A549 (cell line): ENCODE data around the gene MAPK4. TPM values are rescaled to one million over a fixed set of nuclear protein-coding genes. Genes with fewer than 3 reads are reported as not detected.
"Not testable (repeated sequence)": the region's sequence is repeated elsewhere in the genome, so short reads cannot be mapped to it uniquely, and the experiment has no call there.

Experiments used
- ATAC-seq, 2 experiments: fragments of 200-7000 bp in 1 of 2; fragments of >200 bp in 1 of 2; cut with Nextera tagmentation in 1 of 2; cut with Tn5 transposase in 1 of 2; 3 replicates each; pipeline versions ENCODE4 v1.8.0 to v1.9.1; 2018 to 2020; ENCODE audit warnings: mild to moderate bottlenecking in 1 of 2, moderate library complexity in 1 of 2
- CTCF ChIA-PET: fragments of 300-600 bp; sonication (Branson Sonifier 250); formaldehyde crosslinking; extraction: SDS; loops from one replicate; lab custom pipeline; 2021; ENCODE audit warnings: antibody characterized with exemption, inconsistent platforms; lab: Yijun Ruan, JAX
- POLR2A ChIA-PET: fragments of 350-600 bp; formaldehyde crosslinking; extraction: SDS; loops from one replicate; lab custom pipeline; 2021; ENCODE audit warnings: antibody characterized with exemption, inconsistent platforms; lab: Yijun Ruan, JAX
- DNase-seq, 2 experiments: peaks; one replicate each; pipeline versions ENCODE4 v3.0.0 to v3.0.0-alpha.2; 2011 to 2016; ENCODE audit warnings: low read depth in 1 of 2, low spot score in 1 of 2
- FAIRE-seq: peaks from 2 replicates; lab custom pipeline; 2011; peaks lifted over from hg19 to GRCh38; lab: Jason Lieb, UNC
- H3K27ac ChIP-seq, 2 experiments: fragments of >200 bp; sonication (Bioruptor Twin); formaldehyde crosslinking; 3 replicates each; pipeline ENCODE4 v1.5.1; 2016 to 2017
- H3K4me1 ChIP-seq: fragments of >200 bp; sonication (Bioruptor Twin); formaldehyde crosslinking; 3 replicates; pipeline ENCODE4 v1.6.1; 2016
- H3K4me2 ChIP-seq: fragments of >200 bp; sonication (Bioruptor Twin); formaldehyde crosslinking; 3 replicates; pipeline ENCODE4 v1.6.1; 2016
- H3K4me3 ChIP-seq: fragments of >200 bp; sonication (Bioruptor Twin); formaldehyde crosslinking; 3 replicates; pipeline ENCODE4 v1.5.1; 2016
- H3K9me3 ChIP-seq: fragments of >200 bp; sonication (Bioruptor Twin); formaldehyde crosslinking; 3 replicates; pipeline ENCODE4 v1.6.1; 2016
- BHLHE40 ChIP-seq: IDR thresholded peaks from 2 replicates; pipeline ENCODE4 v1.6.1; 2012; ENCODE audit warnings: low read depth, low read length, inconsistent platforms
- CBX2 ChIP-seq: fragments of 200-600 bp; sonication (generic); IDR thresholded peaks from 2 replicates; pipeline ENCODE4 v1.6.1; 2016; ENCODE audit warnings: low read depth, mild to moderate bottlenecking, borderline replicate concordance
- CHD4 ChIP-seq: fragments of 200-600 bp; sonication (generic); IDR thresholded peaks from 2 replicates; pipeline ENCODE4 v1.6.1; 2016; ENCODE audit warnings: antibody characterized with exemption, mild to moderate bottlenecking, borderline replicate concordance
- CTCF ChIP-seq: fragments of >200 bp; sonication (Bioruptor Twin); formaldehyde crosslinking; IDR thresholded peaks from 3 replicates; pipeline ENCODE4 v1.5.1; 2016
- EHMT2 ChIP-seq: fragments of 200-600 bp; sonication (generic); IDR thresholded peaks from 2 replicates; pipeline ENCODE4 v1.6.1; 2016; ENCODE audit warnings: antibody characterized with exemption, low read depth, mild to moderate bottlenecking, moderate library complexity
- ELK1 ChIP-seq: fragments of 150-350 bp; IDR thresholded peaks from 2 replicates; pipeline ENCODE4 v1.6.1; 2014; ENCODE audit warnings: low read depth, mild to moderate bottlenecking, low read length
- FOSB ChIP-seq: fragments of 250-450 bp; sonication (Bioruptor Pico); IDR thresholded peaks from 2 replicates; pipeline ENCODE4 v1.5.0; 2020; ENCODE audit warnings: mild to moderate bottlenecking, moderate library complexity
- HOXA7 ChIP-seq: fragments of 250-450 bp; sonication (Bioruptor Pico); IDR thresholded peaks from 2 replicates; pipeline ENCODE4 v1.5.0; 2020; ENCODE audit warnings: mild to moderate bottlenecking, moderate library complexity
- HOXB13 ChIP-seq: fragments of 250-450 bp; sonication (Bioruptor Pico); IDR thresholded peaks from 2 replicates; pipeline ENCODE4 v1.5.0; 2020; ENCODE audit warnings: low read depth, mild to moderate bottlenecking, moderate library complexity
- HOXB5 ChIP-seq: fragments of 250-450 bp; sonication (Bioruptor Pico); IDR thresholded peaks from 2 replicates; pipeline ENCODE4 v1.5.0; 2020; ENCODE audit warnings: mild to moderate bottlenecking, moderate library complexity
- JUN ChIP-seq, 2 experiments: fragments of >200 bp; sonication (Bioruptor Twin); formaldehyde crosslinking; IDR thresholded peaks; 2 replicates in 1 of 2; 3 replicates in 1 of 2; pipeline ENCODE4 v1.6.1; 2016 to 2017
- MAFK ChIP-seq: fragments of 450-650 bp; IDR thresholded peaks from 2 replicates; pipeline ENCODE4 v1.6.1; 2014; ENCODE audit not compliant: partially characterized antibody
- MAZ ChIP-seq: fragments of 150-350 bp; IDR thresholded peaks from 2 replicates; pipeline ENCODE4 v1.6.1; 2014; ENCODE audit warnings: antibody characterized with exemption, low read depth, low read length, borderline replicate concordance
- PHF8 ChIP-seq: fragments of 200-600 bp; sonication (generic); IDR thresholded peaks from 2 replicates; pipeline ENCODE4 v1.6.1; 2016; ENCODE audit warnings: low read depth, mild to moderate bottlenecking, antibody characterized with exemption, moderate library complexity, borderline replicate concordance
- RARB ChIP-seq: fragments of 250-450 bp; sonication (Bioruptor Pico); IDR thresholded peaks from 2 replicates; pipeline ENCODE4 v1.8.0; 2021; ENCODE audit warnings: mild to moderate bottlenecking, moderate library complexity
- RCOR1 ChIP-seq: fragments of 150-350 bp; IDR thresholded peaks from 2 replicates; pipeline ENCODE4 v1.6.1; 2014; ENCODE audit warnings: antibody characterized with exemption, low read length, low read depth
- RFX5 ChIP-seq: fragments of 450-650 bp; IDR thresholded peaks from 2 replicates; pipeline ENCODE4 v1.7.1; 2014; ENCODE audit warnings: antibody characterized with exemption, mild to moderate bottlenecking, moderate library complexity
- SREBF2 ChIP-seq: fragments of 450-650 bp; IDR thresholded peaks from 2 replicates; pipeline ENCODE4 v1.6.1; 2014; ENCODE audit warnings: mild to moderate bottlenecking, moderate library complexity
- ZNF302 ChIP-seq: fragments of 250-450 bp; sonication (Bioruptor Pico); IDR thresholded peaks from 2 replicates; pipeline ENCODE4 v1.9.0; 2021; ENCODE audit warnings: inconsistent platforms, mild to moderate bottlenecking, moderate library complexity
- WGBS: methylation state at CpG from one replicate; pipeline ENCODE4 v1.1.6; 2017; ENCODE audit errors: missing lambda C conversion rate; 5-methylcytosine and 5-hydroxymethylcytosine counted together
- polyA plus RNA-seq, 4 experiments: library from polyadenylated mRNA; depleted of rRNA in 3 of 4; stranded (reverse); fragments of >200 nt; fragmentation: RNase III in 1 of 4; extraction: RNeasy Plus Mini Kit Qiagen cat#74134 plus additional on column Dnase treatment in 1 of 4; gene quantifications; 2 replicates in 3 of 4; 3 replicates in 1 of 4; pipeline ENCODE4 v1.2.3, GENCODE V29; 2011 to 2017

MAPK4 gene
- polyA plus RNA-seq, 2 of the 4 experiments (the other 2 are of a cell fraction) = 0.01 TPM; not detected in 1

GRCh38 chr18:50706651-50707050 is 146.8 kb downstream of the MAPK4 start:
- H3K4me2 ChIP-seq = no peak overlapping the region
- no peak overlapping the region for H3K4me3 ChIP-seq
- POLR2A ChIA-PET = no interaction called here
- no peaks in the 10 kb centered on the region for H3K9me3 ChIP-seq
- CTCF ChIA-PET = no interaction called here
- no peak for DNase-seq
- WGBS = 56% methylated on average over 2 of the region's 2 CpGs
- ATAC-seq = no peak
- no peak for FAIRE-seq
- TF ChIP-seq RCOR1 (no peak), BHLHE40 (no peak)
- no peak overlapping the region for H3K27ac ChIP-seq
- no peaks in the 10 kb centered on the region for H3K4me1 ChIP-seq

- FAIRE-seq, ATAC-seq, DNase-seq, H3K4me1 ChIP-seq, POLR2A ChIA-PET, H3K4me2 ChIP-seq, H3K4me3 ChIP-seq, CTCF ChIA-PET, H3K27ac ChIP-seq, H3K9me3 ChIP-seq: not testable (repeated sequence)
- 48% methylated on average over 7 of the region's 7 CpGs for WGBS
These were observed 147.4 kb downstream of the MAPK4 start for GRCh38 chr18:50707297-50707696.

GRCh38 chr18:50707855-50708469 is 148.1 kb downstream of the MAPK4 start:
- 39% methylated on average over 7 of the region's 7 CpGs for WGBS
- no peaks in the 10 kb centered on the region for H3K4me1 ChIP-seq
- H3K9me3 ChIP-seq = no peaks in the 10 kb centered on the region
- no peak overlapping the region for H3K4me3 ChIP-seq
- ATAC-seq (no peak), FAIRE-seq (no peak)
- no peak overlapping the region for H3K27ac ChIP-seq
- H3K4me2 ChIP-seq = no peak overlapping the region
- no peak for TF ChIP-seq CHD4
- no peak for TF ChIP-seq FOSB (CRISPR knock-in tag)
- TF ChIP-seq RFX5 = no peak
- no peak for TF ChIP-seq JUN (IDR thresholded peaks at IDR 0.05)
- TF ChIP-seq MAFK = no peak
- no peak for TF ChIP-seq ZNF302 (CRISPR knock-in tag)
- no peak for TF ChIP-seq RCOR1
- no peak for TF ChIP-seq HOXA7 (CRISPR knock-in tag)
- no peak for TF ChIP-seq ELK1
- no peak for TF ChIP-seq CTCF
- TF ChIP-seq HOXB13 (CRISPR knock-in tag) = no peak
- no peak for TF ChIP-seq SREBF2
- TF ChIP-seq PHF8 = no peak
- TF ChIP-seq EHMT2 = no peak
- no peak for TF ChIP-seq HOXB5 (CRISPR knock-in tag)
- no peak for TF ChIP-seq CBX2
- TF ChIP-seq RARB = no peak
- no peak for TF ChIP-seq MAZ
- TF ChIP-seq, all 56 proteins: peak for 0
- ChIA-PET CTCF (no interaction called here), POLR2A (no interaction called here)
- DNase-seq = no peak
